SK-N-SH (cell line): Measurements from ENCODE around the gene MARCHF5. TPM values are rescaled to one million over a fixed set of nuclear protein-coding genes. Genes with fewer than 3 reads are reported as not detected.
"Not testable (repeated sequence)": the region's sequence is repeated elsewhere in the genome, so short reads cannot be mapped to it uniquely, and the experiment has no call there.

ENCODE experiments used
- CTCF ChIA-PET: fragments of 300-600, 350-600 bp; formaldehyde crosslinking; extraction: SDS; loops from one replicate; lab custom pipeline; 2021; lab: Yijun Ruan, JAX
- POLR2A ChIA-PET: fragments of 350-600 bp; sonication (Branson Sonifier 250); formaldehyde crosslinking; extraction: SDS; loops from one replicate; lab custom pipeline; 2020; ENCODE audit warnings: antibody characterized with exemption, inconsistent platforms; lab: Yijun Ruan, JAX
- DNase-seq: peaks from one replicate; pipeline ENCODE4 v3.0.0; 2012
- H2AFZ ChIP-seq: fragments of 200-600 bp; sonication (generic); 2 replicates; pipeline ENCODE4 v1.8.1; 2016; ENCODE audit warnings: antibody characterized with exemption, mild to moderate bottlenecking, low read depth
- H3F3A ChIP-seq: fragments of 200-600 bp; sonication (generic); replicated peaks from 2 replicates; pipeline ENCODE3; 2016; ENCODE audit warnings: antibody characterized with exemption, mild to moderate bottlenecking; ENCODE audit not compliant: insufficient read depth
- H3K27ac ChIP-seq, 2 experiments: fragments of 200-500 bp in 1 of 2; fragments of 200-600 bp in 1 of 2; sonication (Bioruptor generic) in 1 of 2; sonication (generic), shearing (Covaris generic) in 1 of 2; 2 replicates each; pipeline versions ENCODE4 v1.5.1 to v1.6.1; 2014 to 2016; ENCODE audit warnings: low read depth in 2 of 2, inconsistent platforms in 1 of 2, low read length in 1 of 2, mild to moderate bottlenecking in 1 of 2, mixed read lengths in 1 of 2
- H3K27me3 ChIP-seq: fragments of 200-600 bp; sonication (generic), shearing (Covaris generic); 2 replicates; pipeline ENCODE4 v1.6.1; 2016; ENCODE audit warnings: mixed run types; ENCODE audit not compliant: insufficient read depth
- H3K36me3 ChIP-seq, 2 experiments: fragments of 200-500 bp in 1 of 2; fragments of 200-600 bp in 1 of 2; sonication (Bioruptor generic) in 1 of 2; sonication (generic) in 1 of 2; replicated peaks in 1 of 2; 2 replicates each; pipeline versions ENCODE3 to v1.5.1; 2014 to 2016; ENCODE audit warnings: low read length in 1 of 2, mild to moderate bottlenecking in 1 of 2; ENCODE audit not compliant: insufficient read depth in 2 of 2, control insufficient read depth in 1 of 2
- H3K4me1 ChIP-seq, 2 experiments: fragments of 200-500 bp in 1 of 2; fragments of 200-600 bp in 1 of 2; sonication (Bioruptor generic) in 1 of 2; sonication (generic), shearing (Covaris generic) in 1 of 2; 2 replicates each; pipeline versions ENCODE4 v1.5.1 to v1.6.1; 2014 to 2016; ENCODE audit warnings: low read depth in 1 of 2, low read length in 1 of 2, mixed run types in 1 of 2; ENCODE audit not compliant: insufficient read depth in 2 of 2, control insufficient read depth in 1 of 2
- H3K4me2 ChIP-seq: fragments of 200-600 bp; sonication (generic), shearing (Covaris generic); 2 replicates; pipeline ENCODE4 v1.6.1; 2017; ENCODE audit warnings: mixed run types
- H3K4me3 ChIP-seq, 2 experiments: fragments of 200-500 bp in 1 of 2; fragments of 200-600 bp in 1 of 2; sonication (Bioruptor generic) in 1 of 2; sonication (generic), shearing (Covaris generic) in 1 of 2; 2 replicates each; pipeline versions ENCODE4 v1.5.1 to v1.8.1; 2014 to 2016; ENCODE audit warnings: low read depth in 2 of 2, inconsistent platforms in 1 of 2, low read length in 1 of 2, mild to moderate bottlenecking in 1 of 2, mixed read lengths in 1 of 2, moderate library complexity in 1 of 2
- H3K79me2 ChIP-seq: fragments of 200-600 bp; sonication (generic); 2 replicates; pipeline ENCODE4 v1.8.1; 2017; ENCODE audit warnings: mild to moderate bottlenecking; ENCODE audit not compliant: insufficient read depth
- H3K9ac ChIP-seq: fragments of 200-600 bp; sonication (generic); 2 replicates; pipeline ENCODE4 v1.6.1; 2017; ENCODE audit warnings: mixed run types
- H3K9me2 ChIP-seq: fragments of 200-600 bp; sonication (generic); 2 replicates; pipeline ENCODE4 v1.6.1; 2017; ENCODE audit warnings: mixed run types
- H3K9me3 ChIP-seq: fragments of 200-600 bp; sonication (generic); 2 replicates; pipeline ENCODE4 v1.6.1; 2017; ENCODE audit warnings: mixed run types, mild to moderate bottlenecking, moderate library complexity
- H4K20me1 ChIP-seq: fragments of 200-600 bp; sonication (generic); 2 replicates; pipeline ENCODE4 v1.6.1; 2017; ENCODE audit warnings: mild to moderate bottlenecking, mixed run types; ENCODE audit not compliant: insufficient read depth
- EP300 ChIP-seq, 2 experiments: IDR thresholded peaks; 2 replicates each; pipeline versions ENCODE4 v1.4.0 to v1.6.1; 2012; ENCODE audit warnings: borderline replicate concordance in 1 of 2, low read depth in 1 of 2, low read length in 1 of 2
- FOXJ3 ChIP-seq: sonication (generic); formaldehyde crosslinking; IDR thresholded peaks from 2 replicates; pipeline ENCODE4 v1.5.1; 2020; ENCODE audit warnings: mild to moderate bottlenecking, missing genetic modification reagents
- GABPA ChIP-seq: IDR thresholded peaks from 2 replicates; pipeline ENCODE4 v1.4.0; 2012; ENCODE audit warnings: low read depth, mild to moderate bottlenecking
- GATA2 ChIP-seq: sonication (generic); formaldehyde crosslinking; IDR thresholded peaks from 2 replicates; pipeline ENCODE4 v1.5.0; 2020; ENCODE audit warnings: mild to moderate bottlenecking, missing genetic modification reagents
- MEF2A ChIP-seq: IDR thresholded peaks from 2 replicates; pipeline ENCODE4 v1.4.0; 2012; ENCODE audit warnings: low read depth, borderline replicate concordance
- MXI1 ChIP-seq: IDR thresholded peaks from 2 replicates; pipeline ENCODE4 v1.6.1; 2012; ENCODE audit warnings: mild to moderate bottlenecking, low read depth, low read length, improper control_type of control experiment
- PBX3 ChIP-seq: IDR thresholded peaks from 2 replicates; pipeline ENCODE4; 2012
- RAD21 ChIP-seq: IDR thresholded peaks from 2 replicates; pipeline ENCODE4 v1.6.1; 2012; ENCODE audit warnings: mild to moderate bottlenecking, low read length
- RFX5 ChIP-seq: IDR thresholded peaks from 2 replicates; pipeline ENCODE4 v1.6.1; 2012; ENCODE audit warnings: mild to moderate bottlenecking, improper control_type of control experiment, low read length
- TAF1 ChIP-seq: IDR thresholded peaks from 2 replicates; pipeline ENCODE4 v1.6.1; 2012; ENCODE audit warnings: low read depth, mild to moderate bottlenecking, low read length, moderate library complexity, borderline replicate concordance
- TEAD4 ChIP-seq: IDR thresholded peaks from 2 replicates; pipeline ENCODE4 v1.4.0; 2012; ENCODE audit warnings: mild to moderate bottlenecking, borderline replicate concordance; ENCODE audit not compliant: insufficient read depth
- USF2 ChIP-seq: fragments of 150-350 bp; IDR thresholded peaks from 2 replicates; pipeline ENCODE4 v1.6.1; 2017; ENCODE audit warnings: antibody characterized with exemption, low read length, low read depth, borderline replicate concordance
- WGBS: methylation state at CpG from one replicate; pipeline ENCODE4 v1.1.6; 2017; ENCODE audit warnings: low lambda C conversion rate; 5-methylcytosine and 5-hydroxymethylcytosine counted together
- polyA plus RNA-seq, 3 experiments: library from polyadenylated mRNA; depleted of rRNA; stranded (reverse); fragments of >200 nt; gene quantifications; 2 replicates each; pipeline ENCODE4 v1.2.3, GENCODE V29; 2012
- TF ChIP-seq, protein P1 (sequence below): IDR thresholded peaks from 2 replicates; pipeline ENCODE4 v1.4.0; 2012; ENCODE audit warnings: low read depth

The MARCHF5 gene
- polyA plus RNA-seq, 1 of the 3 experiments (the other 2 are of a cell fraction) = 24.2 TPM

- TF ChIP-seq FOXJ3 = no peak
- no peak for TF ChIP-seq RAD21
- TF ChIP-seq TEAD4 = no peak
- no peak for TF ChIP-seq GATA2
- no peak for TF ChIP-seq EP300 (IDR thresholded peaks at IDR 0.05; ENCODE audit: borderline replicate concordance in 1 of 2, low read depth in 1 of 2, low read length in 1 of 2)
- no peak for TF ChIP-seq PBX3
- TF ChIP-seq USF2 = no peak
- TF ChIP-seq MXI1 = no peak
- TF ChIP-seq, protein P1, sequence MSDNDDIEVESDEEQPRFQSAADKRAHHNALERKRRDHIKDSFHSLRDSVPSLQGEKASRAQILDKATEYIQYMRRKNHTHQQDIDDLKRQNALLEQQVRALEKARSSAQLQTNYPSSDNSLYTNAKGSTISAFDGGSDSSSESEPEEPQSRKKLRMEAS = no peak
- TF ChIP-seq RFX5 = no peak
- no peak for TF ChIP-seq GABPA
- no peak for TF ChIP-seq MEF2A
- TF ChIP-seq TAF1 = no peak
- H3K4me3 ChIP-seq = no peak overlapping the region
- H4K20me1 ChIP-seq = peaks cover 25% of the 10 kb centered on the region; the same call in 1 of the 2 replicates
- no peak for DNase-seq
- H3K27me3 ChIP-seq = no peaks in the 10 kb centered on the region
- H3K9ac ChIP-seq = no peak overlapping the region
- POLR2A ChIA-PET = no interaction called here
- peaks cover 90% of the 10 kb centered on the region for H3K79me2 ChIP-seq
- H3K4me2 ChIP-seq = no peak overlapping the region
- H3K9me3 ChIP-seq = no peaks in the 10 kb centered on the region
- no peak overlapping the region for H2AFZ ChIP-seq
- peaks cover 7 to 8% of the 10 kb centered on the region in 2 experiments for H3K36me3 ChIP-seq
- CTCF ChIA-PET = no interaction called here
- H3K9me2 ChIP-seq = no peaks in the 10 kb centered on the region
- no peak overlapping the region for H3K27ac ChIP-seq
- H3K4me1 ChIP-seq = no peaks in the 10 kb centered on the region; a peak in 2 of 4 replicates
- H3F3A ChIP-seq = peaks cover 4% of the 10 kb centered on the region
These were observed 38.0 kb downstream of the MARCHF5 start for GRCh38 chr10:92328993-92329392.

GRCh38 chr10:92329927-92330326 lies 39.0 kb downstream of the MARCHF5 start:
- Histone ChIP-seq H4K20me1 (peaks cover 22% of the 10 kb centered on the region; the same call in 1 of the 2 replicates), H3K79me2 (peaks cover 81% of the 10 kb centered on the region)
- WGBS = 95% methylated on average over 6 of the region's 6 CpGs
- H3K4me1 ChIP-seq, H3F3A ChIP-seq, H3K9ac ChIP-seq, H3K4me2 ChIP-seq, POLR2A ChIA-PET, H3K36me3 ChIP-seq, H3K9me3 ChIP-seq, H3K9me2 ChIP-seq, H2AFZ ChIP-seq, H3K4me3 ChIP-seq, H3K27me3 ChIP-seq, DNase-seq, H3K27ac ChIP-seq: not testable (repeated sequence)
- CTCF ChIA-PET = interaction anchor here (0.9 kb wide), 1 partner anchor 157 kb away, joined by 3 read pairs; no protein-coding TSS in a partner anchor
